DND-41 (cell line): ENCODE measurements around the gene FAM222A.

Experiments used
- CTCF ChIP-seq: IDR thresholded peaks from 2 replicates; pipeline ENCODE4 v1.5.1; 2012; ENCODE audit warnings: borderline replicate concordance, low read length, moderate library complexity, mild to moderate bottlenecking; ENCODE audit not compliant: poor library complexity, severe bottlenecking; ENCODE audit errors: extremely low read depth
- EZH2 ChIP-seq: IDR thresholded peaks from 3 replicates; pipeline ENCODE4 v1.6.1; 2012; ENCODE audit warnings: borderline replicate concordance, low read depth, mild to moderate bottlenecking, moderate library complexity, low read length, inconsistent platforms; ENCODE audit not compliant: severe bottlenecking

- no peak for TF ChIP-seq CTCF
- no peak for TF ChIP-seq EZH2
Measured at GRCh38 chr12:109741970-109742703, 28.5 kb downstream of the FAM222A start.
